ENCODE measurements around the gene GP9.

GP9 gene

DNA sequence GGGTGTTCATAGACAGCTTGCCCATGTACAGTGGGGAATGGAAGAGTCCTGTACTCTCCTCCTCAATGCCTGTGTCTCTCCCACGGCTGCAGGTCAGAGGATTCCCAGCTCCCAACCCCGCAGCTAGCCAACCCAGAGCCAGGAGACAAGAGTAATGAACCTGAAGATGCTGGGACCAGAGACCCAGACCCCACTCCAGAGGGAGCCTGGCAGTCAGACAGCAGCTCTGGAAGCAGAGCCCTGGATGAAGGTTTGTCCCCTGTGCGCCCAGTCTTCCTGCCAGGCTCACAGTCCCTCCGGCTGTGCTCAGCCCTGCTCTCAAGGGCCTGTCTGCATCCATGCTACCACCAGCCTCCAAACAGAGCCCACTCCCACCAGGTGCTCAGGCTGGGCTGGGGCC lies 30.0 kb upstream of the GP9 start:
- no peak for DNase-seq

DNA sequence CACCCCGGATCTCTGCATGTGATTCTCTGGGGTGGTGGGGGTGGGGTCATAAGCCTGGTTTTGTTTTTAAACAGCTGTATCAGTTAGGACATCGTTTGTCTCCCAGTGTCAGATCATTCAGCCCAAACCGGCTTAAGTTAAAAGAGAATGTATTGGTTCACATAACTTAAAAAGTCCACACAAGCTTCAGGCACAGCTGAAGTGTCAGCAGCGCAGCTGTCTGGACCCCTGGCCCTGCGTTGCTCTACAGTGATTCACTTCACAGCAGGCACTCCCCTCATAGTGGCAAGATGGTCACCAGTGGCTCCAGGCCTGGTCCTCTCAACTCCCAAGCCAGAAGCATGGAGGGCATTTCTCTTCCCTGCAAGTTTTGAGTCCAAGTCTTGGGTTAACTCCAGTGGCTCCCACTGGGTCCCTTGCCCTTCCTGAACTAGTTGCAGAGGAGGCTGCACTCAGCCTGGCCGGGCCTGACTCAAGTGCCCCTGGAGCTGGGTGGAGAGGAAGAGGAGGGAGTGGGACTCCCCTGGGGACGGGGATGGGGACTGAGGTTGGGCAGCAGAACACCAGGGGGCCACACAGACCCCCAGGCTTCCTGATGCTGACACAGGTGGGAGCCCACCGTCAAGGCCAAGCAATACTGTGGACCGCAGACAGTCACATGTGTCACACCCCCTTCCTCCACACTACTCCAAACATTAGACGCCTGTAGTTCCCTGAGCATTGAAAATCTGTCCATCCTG lies 28.9 kb upstream of the GP9 start:
- peak; percentile 19 for DNase-seq

DNA sequence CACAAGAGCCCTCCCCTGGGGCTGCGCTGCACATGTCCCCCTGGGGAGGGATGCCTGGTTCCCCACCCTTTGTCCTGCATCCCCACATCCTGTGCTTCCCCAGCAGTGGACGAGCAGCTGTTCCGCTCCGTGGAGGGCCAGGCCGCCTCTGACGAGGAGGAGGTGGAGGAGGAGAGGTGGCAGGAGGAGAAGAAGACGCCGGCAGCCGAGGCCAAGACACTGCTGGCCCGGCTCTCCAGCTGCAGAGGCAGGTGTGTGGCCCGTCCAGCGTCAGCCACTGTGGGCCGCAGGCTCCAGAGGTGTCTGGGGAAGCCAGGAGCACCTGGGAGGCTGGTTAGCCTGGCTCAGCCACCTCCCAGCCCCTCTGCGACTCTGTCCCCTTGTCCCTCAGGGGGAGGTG lies 27.9 kb upstream of the GP9 start:
- DNase-seq: no peak

DNA sequence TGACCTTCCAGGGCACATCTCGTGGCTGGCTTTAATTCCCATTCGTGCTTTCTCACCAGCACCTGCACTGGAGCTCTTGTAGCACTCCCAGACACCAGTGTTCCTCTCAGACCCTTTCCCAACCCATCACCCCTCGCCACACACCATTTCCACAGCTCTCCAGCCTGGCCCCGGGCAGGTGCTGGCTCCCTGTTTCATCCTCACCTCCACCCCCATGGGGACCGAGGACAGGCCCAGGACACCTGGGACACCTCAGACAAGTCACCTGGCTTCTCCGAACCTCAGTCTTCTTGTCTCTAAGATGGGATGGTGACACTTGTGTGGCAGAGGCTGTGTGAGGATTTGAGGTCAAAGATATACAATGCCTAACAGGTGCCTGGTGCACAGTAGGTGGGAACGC lies 27.4 kb upstream of the GP9 start:
- no peak for DNase-seq

DNA sequence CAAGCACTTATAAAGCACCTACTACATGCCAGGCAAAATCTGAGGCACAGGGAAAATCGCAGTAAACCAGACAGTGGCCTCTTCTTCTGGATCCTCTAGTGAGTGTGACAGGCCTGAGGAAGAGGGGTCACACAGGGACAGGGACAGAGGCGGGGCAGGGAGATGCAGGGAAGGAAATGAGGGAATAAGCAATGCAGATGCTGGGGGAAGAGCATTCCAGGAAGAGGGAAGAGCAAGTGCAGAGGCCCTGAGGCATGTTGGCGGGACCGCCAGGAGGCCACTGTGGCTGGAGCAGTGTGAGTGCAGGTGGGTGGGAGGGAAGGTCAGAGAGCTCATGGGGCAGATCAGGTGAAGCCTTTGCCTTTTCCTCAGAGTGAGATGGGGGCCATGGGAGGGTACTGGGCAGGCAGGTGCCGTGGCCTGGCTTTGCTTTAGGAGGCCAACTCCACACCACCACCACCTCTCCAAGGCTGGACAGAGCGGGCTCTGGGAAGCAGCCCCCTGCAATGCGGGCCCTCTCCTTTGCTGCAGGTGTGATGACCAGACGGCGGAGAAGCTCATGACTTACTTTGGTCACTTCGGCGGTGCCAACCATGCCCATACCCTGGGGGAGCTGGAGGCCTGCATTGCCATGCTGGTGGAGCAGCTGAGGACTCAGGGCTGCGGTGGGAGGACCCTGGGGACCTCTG lies 26.8 kb upstream of the GP9 start:
- peak; percentile 16 for DNase-seq

DNA sequence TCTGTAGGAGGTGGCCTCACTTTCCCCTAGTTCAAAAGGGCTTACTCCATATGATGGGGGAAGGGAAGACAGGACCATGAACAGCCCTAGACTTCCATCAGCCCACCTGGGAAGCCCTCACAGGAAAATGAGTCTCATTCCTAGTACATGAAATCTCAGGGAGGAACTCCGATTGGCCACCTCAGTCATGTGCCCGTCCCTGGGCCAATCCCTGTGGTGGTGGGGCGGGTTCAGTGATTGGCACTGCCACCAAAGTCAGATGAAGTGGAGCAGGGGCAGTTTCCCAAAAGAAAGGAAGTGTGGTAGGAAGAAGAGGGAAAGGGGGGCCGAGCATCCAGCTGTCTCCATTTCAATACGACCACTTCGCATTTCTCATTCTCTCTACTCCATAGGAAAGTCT lies 25.9 kb upstream of the GP9 start:
- DNase-seq: peak; percentile 17

DNA sequence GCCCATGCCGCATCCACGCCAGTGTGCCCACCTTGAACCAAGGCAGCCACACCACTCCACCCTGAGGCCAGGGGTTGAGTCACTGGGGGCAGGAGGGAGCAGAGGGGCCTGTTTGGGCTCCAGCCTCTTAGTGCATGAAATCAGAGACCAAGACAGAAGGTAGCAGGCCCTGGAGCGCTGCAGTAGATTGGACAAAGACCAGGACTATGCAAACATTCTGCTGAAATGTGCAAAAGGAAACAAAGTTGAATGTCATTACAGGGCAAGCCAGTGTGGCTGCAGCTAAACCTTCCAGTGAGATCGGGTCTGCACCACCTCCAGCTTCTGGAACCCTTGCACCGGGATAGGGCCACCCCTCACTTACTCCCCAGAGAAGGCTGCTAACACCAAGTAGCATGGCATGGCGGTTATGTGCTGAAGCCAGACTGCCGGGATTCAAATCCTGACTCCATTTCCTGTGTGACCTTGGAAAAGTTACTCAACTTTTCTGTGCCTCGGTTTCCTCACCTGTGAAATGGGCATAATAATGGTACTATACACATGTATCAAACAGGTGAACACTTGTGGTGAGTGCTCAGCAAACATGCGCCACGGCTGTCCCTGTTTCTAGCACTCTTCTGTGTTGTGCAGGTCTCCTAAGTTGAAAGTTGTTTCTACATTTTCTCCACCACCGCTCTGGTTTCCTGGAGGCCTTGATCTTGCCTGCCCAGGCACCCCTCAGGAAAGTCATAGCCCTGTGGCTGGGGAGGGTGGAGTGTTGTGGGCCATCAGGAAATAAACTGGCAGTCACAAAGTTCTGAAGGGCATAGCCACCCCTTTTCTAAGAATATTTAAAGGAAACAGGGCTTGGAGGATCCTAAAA lies 25.0 kb upstream of the GP9 start:
- no peak for DNase-seq

DNA sequence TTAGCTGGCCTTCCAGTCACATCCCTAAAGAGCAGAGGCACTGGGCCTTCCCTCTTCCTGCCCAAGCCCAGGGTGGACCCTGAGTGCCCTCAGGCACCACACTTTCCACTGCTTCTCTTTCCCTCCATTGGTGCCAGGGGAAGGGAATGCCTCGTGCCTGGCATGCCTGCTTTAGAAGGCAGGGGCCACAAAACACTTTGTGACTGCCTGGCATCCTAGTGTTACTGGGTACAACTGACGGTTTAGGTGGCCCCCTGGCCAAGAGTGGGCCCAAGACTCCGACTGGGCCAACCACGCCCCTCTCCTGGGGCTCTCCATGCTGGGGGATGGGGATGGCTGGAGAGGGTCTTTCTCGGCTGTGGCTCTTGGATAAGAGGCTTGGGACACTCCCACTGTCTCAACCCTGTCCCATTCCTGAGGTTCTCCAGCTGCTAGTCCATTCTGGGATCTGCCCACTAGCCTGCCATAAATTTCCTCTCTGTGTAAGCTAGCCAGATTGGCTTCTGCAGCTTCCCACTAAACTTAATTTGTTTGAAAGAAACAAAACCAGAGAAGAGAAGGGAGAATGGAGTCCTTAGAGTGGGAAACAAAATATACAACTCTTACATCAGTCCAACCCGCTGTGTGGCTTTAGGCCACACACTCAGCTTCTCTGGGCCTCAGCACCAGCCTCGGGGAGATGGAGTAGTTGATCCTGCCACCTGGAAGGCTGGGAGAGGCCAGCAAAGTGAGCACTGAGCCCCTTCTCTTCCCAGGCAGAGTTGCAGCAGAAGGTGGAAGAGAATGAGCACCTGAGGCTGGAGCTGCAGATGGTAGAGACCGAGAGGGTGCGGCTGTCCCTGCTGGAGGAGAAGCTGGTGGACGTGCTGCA lies 24.1 kb upstream of the GP9 start:
- peak; percentile 15 for DNase-seq

DNA sequence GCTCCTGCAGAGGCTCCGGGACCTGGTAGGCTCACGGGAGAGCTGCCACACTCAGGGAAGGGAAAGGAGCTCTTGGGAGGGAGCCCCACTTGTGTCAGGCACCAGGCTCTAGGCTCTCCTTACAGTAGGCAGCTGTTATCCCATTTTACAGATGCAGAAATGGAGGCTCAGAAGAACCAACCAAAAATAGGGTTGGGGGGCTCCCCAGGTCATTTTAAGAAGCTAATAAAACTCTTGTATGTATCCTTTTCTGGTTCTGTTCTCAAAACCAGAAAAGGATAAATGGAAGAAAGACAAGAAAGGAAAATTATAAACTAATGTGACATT lies 23.5 kb upstream of the GP9 start:
- DNase-seq: no peak

DNA sequence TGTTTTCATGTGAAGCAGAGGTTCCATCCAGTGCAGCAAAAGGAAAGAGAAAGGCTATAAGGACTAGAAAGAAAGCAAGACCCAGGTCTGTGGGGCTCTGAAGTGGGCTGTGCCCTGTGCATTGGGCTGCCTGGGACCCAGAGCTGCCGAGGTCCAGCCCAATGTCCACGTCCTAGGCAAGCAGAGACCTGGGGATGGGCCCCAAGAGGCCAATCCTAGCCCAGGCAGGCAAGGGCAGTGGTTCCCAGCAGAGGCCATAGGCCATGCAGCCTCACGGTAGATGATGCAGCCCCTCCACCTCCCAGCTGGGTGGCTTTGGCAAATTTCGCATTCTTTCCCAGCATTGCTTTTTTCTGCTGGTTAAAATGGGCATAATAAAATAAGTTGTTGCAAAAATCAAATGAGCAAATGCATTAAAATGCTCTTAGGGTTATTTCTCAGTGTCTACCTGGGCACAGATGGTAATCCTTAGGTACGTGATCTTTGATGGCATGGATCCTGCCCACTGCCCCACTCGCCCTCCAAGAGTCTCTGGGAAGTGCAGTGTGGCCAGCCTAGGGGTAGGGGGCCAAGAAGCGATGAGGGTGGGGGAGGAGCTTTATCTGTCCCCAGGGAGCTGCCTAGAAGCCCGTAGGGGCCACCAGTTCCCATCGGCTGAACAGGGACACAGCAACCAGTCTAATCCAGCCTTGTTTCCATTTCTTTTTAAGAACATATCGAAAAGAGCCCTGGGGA lies 22.3 kb upstream of the GP9 start:
- no peak for DNase-seq

DNA sequence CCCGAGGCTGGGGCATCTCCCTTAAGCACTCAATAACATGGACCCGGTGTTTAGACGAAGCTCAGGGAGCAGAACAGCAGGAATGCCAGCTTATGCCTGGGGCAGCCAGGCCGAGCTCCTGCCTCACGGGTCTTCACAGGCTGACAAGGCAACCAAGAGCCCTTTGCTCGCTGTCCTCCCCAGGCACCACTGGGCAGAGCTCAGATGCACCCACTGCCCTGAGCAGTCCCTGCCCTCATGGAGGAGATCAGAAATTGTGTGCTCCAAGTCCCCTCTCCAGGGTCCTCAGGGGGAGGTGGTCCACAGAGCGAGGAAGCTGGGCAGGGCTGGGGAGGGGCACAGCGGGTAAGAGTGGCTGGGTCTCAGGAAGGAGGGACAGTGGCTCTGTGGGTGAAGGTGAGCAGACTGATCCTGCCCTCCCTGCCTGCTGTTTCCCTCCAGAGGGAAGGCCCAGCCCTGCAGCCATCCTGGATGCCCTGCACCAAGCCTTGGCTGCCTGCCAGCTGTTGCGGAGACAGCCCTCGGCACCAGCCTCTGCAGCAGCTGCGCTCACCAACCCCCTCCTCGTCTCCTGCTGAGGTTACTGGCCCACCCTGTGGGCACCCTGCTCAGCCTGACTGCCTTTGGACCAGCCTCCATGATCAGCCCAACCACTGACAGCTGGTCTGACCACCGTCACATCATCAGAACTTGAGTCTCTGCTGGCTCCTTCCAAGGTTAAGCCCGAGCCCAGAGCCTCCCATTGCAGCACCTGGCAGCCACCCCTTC lies 21.1 kb upstream of the GP9 start:
- peak; percentile 65 for DNase-seq

DNA sequence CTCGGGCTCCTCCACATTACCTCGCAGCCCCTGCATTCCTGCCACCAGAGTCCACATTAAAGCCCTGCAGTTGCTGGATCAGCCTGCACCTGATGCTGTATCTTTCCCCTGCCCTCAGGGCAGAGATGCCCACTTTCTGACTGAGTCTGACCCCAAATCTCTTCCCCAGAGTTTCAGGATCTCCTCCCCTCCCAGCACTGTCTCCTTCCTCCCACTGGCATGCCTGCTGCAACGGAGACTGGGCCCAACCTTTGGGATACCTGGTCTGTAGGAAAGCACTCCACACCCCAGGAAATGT lies 20.6 kb upstream of the GP9 start:
- DNase-seq: no peak

DNA sequence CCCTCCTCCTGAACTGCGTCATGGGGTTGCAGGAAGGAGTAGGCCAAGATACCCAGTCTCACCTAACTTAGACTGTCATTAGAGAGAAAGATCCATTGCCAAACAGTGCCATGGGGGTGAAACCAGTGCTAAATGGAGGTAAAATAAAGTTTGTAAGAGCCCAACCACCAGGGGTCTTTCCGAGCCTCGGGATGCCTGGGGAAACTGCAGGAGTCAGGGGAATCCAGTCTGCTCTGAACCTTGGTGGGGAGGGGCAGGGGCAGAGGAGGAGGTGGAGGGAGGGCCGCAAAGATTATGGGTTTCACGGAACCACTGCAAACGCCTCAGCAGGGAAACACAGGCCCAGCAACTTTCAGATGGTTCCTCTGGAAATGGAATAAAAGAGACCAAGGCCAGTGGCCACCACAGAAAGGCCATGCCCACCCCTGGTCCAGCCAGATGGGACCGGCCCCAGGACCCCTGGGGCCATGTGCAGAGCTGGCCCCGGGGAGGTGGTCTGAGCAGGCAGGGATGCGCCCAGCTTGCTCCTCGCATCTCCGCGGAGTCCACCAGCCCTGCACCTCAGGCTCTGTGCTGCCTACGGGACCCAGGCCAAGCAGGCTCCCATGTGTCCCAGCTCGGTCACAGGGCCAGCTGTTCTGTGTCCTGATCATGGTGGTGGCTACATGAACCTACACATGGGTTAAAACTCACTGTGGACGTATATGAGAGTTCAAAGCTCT lies 19.8 kb upstream of the GP9 start:
- no peak for DNase-seq

DNA sequence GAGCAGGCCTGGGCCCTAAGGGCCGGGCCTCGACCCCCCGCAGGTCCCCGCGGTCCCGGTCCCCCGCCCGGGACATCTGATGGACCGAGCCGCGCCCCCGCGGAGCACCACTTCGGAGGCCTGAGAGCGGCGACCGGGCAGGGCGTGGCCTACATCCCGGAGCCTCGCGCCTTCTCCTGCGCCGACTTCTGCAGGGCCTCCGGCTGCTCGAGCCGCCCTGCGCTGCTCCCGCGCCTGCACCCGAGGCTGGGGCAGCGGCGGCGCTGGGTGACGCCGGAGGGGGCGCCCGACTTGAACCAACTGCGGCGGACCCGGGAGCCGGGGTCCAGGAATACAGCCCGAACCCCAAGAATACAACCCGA lies 14.9 kb upstream of the GP9 start:
- DNase-seq: no peak

DNA sequence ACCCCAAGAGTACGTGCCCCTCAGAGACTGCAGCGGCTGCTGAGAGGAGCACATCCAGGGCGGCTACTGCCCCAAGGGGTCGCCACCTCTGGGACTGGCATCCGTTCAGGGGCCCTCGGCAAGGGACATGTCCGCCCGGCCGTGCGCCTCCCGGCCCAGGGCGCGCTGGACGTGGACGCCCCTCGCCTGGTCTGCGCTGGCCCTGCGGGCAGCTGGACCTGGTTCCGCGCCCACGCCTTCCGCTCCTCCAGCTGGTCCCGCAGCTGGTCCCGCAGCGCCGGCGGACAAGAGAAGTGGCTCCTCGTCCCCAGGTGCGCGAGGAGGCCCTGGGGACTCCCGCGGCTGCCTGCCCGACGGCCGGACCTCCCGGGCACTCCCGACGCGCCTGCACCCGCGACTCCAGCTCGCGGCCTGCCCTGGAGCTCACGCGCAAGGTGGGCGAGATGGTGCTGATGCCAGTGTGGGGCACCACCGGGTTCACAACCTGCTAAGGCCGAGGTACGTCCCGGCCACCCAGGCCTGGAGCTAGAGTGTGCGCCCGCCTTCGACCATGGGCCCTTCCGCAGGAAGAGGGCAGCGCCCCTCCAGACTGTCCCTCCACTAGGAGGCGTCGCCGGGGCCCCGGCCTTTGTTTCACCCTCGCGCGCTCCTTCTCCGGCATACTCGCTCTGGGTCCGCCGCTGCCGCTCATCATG lies 14.4 kb upstream of the GP9 start:
- DNase-seq: peak; percentile 24

DNA sequence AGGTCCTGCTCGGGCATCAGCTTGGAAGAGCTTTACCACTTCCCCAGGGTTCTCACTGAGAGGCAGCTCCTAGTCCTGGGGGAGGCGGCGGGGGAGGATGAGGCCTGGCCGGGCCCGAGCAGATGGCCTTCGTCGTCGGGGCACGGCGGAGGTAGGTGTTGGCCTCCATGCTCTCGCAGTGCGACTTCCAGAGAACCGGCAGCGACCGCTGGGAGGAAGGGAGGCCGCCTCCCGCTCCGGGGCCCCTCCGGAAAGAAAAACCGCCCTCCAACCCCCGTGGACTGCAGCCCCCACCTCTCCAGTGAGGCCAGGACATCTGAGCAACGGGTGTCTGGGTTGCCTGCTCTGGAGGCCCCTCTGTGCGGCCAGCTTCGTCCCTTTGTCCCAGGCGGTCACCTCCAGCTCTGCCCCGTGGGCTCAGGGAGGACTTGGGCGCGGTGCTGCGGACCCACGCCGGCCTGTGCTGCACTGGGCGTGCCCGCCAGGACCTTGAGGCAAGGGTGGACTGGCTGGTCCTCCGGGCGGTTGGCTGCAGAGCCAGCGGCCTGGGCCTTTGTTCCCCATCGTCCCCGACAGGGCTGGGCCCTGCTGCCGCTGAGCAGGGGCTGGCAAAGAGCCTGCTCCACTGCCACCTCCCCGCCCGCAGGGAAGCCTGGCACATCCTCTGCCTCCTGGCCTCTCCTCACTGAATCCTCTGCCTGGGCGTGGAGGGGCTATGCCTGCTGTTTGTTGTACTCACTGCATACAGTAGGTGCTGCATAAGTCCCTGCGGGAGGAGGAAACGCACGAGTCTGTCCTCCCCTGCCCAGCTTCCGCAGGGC lies 13.6 kb upstream of the GP9 start:
- DNase-seq: peak; percentile 16

DNA sequence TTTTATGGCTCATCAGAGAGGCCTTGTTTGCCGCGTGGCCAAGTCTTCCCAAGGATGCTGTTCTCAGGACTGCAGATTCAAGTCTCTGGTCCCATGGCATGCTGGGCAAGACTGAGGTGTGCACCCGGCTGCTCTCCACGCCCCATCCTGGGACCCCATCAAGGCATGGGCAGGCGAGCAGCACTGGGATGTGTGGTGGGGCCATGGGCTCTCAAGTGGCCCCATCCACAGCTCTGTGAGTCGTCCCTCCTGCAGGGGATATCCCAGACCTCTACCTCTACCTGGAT lies 13.1 kb upstream of the GP9 start:
- DNase-seq: no peak

DNA sequence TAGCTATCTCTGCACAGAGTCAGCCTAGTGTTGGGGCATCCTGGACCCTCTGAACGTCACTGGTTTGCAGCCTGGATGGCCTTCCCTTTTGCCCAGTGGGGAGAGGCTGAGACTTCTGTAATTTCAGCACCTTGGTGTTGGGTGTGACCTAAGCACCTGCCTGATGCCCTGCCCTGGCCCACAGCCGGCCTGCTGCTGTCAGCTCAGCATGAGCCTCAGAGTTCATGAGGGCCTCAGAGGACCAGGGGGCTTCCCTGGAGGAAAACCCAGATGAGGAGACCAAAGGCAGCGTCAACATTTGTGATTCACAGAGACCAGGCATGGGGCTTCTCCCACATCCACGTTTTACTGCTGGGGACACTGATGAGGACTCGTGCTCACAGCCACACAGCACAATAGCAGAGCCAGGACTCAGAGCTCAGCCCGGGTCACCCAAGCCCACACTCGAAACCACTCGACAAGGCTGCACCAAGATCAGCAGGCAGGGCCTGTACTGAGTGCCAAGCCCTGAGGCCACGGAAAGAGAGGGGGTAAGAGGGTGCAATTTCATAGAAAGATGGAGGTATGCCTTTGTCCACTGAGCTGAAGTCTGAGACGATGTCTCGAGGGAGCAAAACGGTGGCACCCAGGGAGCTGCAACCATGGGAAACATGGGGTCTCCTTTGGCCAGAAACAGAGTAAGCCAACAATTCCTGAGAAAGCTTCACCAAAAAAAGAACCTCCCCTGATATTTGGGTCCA lies 9.9 kb upstream of the GP9 start:
- DNase-seq: peak; percentile 14

DNA sequence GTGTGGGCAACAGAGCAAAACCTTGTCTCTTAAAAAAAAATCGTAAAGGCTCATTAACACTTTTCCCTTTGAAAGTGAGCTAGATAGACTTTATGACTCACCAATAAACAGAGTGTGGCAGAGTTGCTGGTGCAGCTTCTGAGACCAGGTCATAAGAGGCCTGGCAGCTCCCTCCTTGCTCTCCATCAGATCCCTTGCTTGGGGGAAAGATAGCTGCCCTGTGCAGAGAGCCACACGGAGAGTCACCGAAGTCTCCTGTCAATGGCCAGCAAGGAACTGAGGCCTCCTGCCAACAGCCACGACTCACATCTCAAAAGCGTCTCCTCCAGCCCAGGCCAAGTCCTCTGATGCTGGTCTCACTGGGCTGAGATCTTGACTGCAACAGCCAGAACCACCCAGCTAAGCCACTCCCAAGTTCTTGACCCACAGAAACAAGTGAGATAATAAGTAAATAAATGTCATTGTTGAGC lies 8.7 kb upstream of the GP9 start:
- DNase-seq: no peak

Measured in femur (tissue), 1 donor.